SK-N-SH (cell line): ENCODE measurements around the gene TRAF2. TPM values are rescaled to one million over a fixed set of nuclear protein-coding genes. Genes with fewer than 3 reads are reported as not detected.
A peak's percentile ranks its signal among the peaks of the same experiment; 100 is the strongest.
"Not testable (repeated sequence)": the region's sequence is repeated elsewhere in the genome, so short reads cannot be mapped to it uniquely, and the experiment has no call there.

Source experiments
- CTCF ChIA-PET: fragments of 300-600, 350-600 bp; formaldehyde crosslinking; extraction: SDS; loops from one replicate; lab custom pipeline; 2021; lab: Yijun Ruan, JAX
- POLR2A ChIA-PET: fragments of 350-600 bp; sonication (Branson Sonifier 250); formaldehyde crosslinking; extraction: SDS; loops from one replicate; lab custom pipeline; 2020; ENCODE audit warnings: antibody characterized with exemption, inconsistent platforms; lab: Yijun Ruan, JAX
- DNase-seq: peaks from one replicate; pipeline ENCODE4 v3.0.0; 2012
- H2AFZ ChIP-seq: fragments of 200-600 bp; sonication (generic); 2 replicates; pipeline ENCODE4 v1.8.1; 2016; ENCODE audit warnings: antibody characterized with exemption, mild to moderate bottlenecking, low read depth
- H3F3A ChIP-seq: fragments of 200-600 bp; sonication (generic); replicated peaks from 2 replicates; pipeline ENCODE3; 2016; ENCODE audit warnings: antibody characterized with exemption, mild to moderate bottlenecking; ENCODE audit not compliant: insufficient read depth
- H3K27ac ChIP-seq, 2 experiments: fragments of 200-500 bp in 1 of 2; fragments of 200-600 bp in 1 of 2; sonication (Bioruptor generic) in 1 of 2; sonication (generic), shearing (Covaris generic) in 1 of 2; 2 replicates each; pipeline versions ENCODE4 v1.5.1 to v1.6.1; 2014 to 2016; ENCODE audit warnings: low read depth in 2 of 2, inconsistent platforms in 1 of 2, low read length in 1 of 2, mild to moderate bottlenecking in 1 of 2, mixed read lengths in 1 of 2
- H3K27me3 ChIP-seq: fragments of 200-600 bp; sonication (generic), shearing (Covaris generic); 2 replicates; pipeline ENCODE4 v1.6.1; 2016; ENCODE audit warnings: mixed run types; ENCODE audit not compliant: insufficient read depth
- H3K36me3 ChIP-seq, 2 experiments: fragments of 200-500 bp in 1 of 2; fragments of 200-600 bp in 1 of 2; sonication (Bioruptor generic) in 1 of 2; sonication (generic) in 1 of 2; replicated peaks in 1 of 2; 2 replicates each; pipeline versions ENCODE3 to v1.5.1; 2014 to 2016; ENCODE audit warnings: low read length in 1 of 2, mild to moderate bottlenecking in 1 of 2; ENCODE audit not compliant: insufficient read depth in 2 of 2, control insufficient read depth in 1 of 2
- H3K4me1 ChIP-seq, 2 experiments: fragments of 200-500 bp in 1 of 2; fragments of 200-600 bp in 1 of 2; sonication (Bioruptor generic) in 1 of 2; sonication (generic), shearing (Covaris generic) in 1 of 2; 2 replicates each; pipeline versions ENCODE4 v1.5.1 to v1.6.1; 2014 to 2016; ENCODE audit warnings: low read depth in 1 of 2, low read length in 1 of 2, mixed run types in 1 of 2; ENCODE audit not compliant: insufficient read depth in 2 of 2, control insufficient read depth in 1 of 2
- H3K4me2 ChIP-seq: fragments of 200-600 bp; sonication (generic), shearing (Covaris generic); 2 replicates; pipeline ENCODE4 v1.6.1; 2017; ENCODE audit warnings: mixed run types
- H3K4me3 ChIP-seq, 2 experiments: fragments of 200-500 bp in 1 of 2; fragments of 200-600 bp in 1 of 2; sonication (Bioruptor generic) in 1 of 2; sonication (generic), shearing (Covaris generic) in 1 of 2; 2 replicates each; pipeline versions ENCODE4 v1.5.1 to v1.8.1; 2014 to 2016; ENCODE audit warnings: low read depth in 2 of 2, inconsistent platforms in 1 of 2, low read length in 1 of 2, mild to moderate bottlenecking in 1 of 2, mixed read lengths in 1 of 2, moderate library complexity in 1 of 2
- H3K79me2 ChIP-seq: fragments of 200-600 bp; sonication (generic); 2 replicates; pipeline ENCODE4 v1.8.1; 2017; ENCODE audit warnings: mild to moderate bottlenecking; ENCODE audit not compliant: insufficient read depth
- H3K9ac ChIP-seq: fragments of 200-600 bp; sonication (generic); 2 replicates; pipeline ENCODE4 v1.6.1; 2017; ENCODE audit warnings: mixed run types
- H3K9me2 ChIP-seq: fragments of 200-600 bp; sonication (generic); 2 replicates; pipeline ENCODE4 v1.6.1; 2017; ENCODE audit warnings: mixed run types
- H3K9me3 ChIP-seq: fragments of 200-600 bp; sonication (generic); 2 replicates; pipeline ENCODE4 v1.6.1; 2017; ENCODE audit warnings: mixed run types, mild to moderate bottlenecking, moderate library complexity
- H4K20me1 ChIP-seq: fragments of 200-600 bp; sonication (generic); 2 replicates; pipeline ENCODE4 v1.6.1; 2017; ENCODE audit warnings: mild to moderate bottlenecking, mixed run types; ENCODE audit not compliant: insufficient read depth
- CTCF ChIP-seq: fragments of 200-600 bp; sonication (generic); IDR thresholded peaks from 2 replicates; pipeline ENCODE4 v1.6.1; 2017; ENCODE audit warnings: antibody characterized with exemption, mild to moderate bottlenecking, moderate library complexity
- SMC3 ChIP-seq: IDR thresholded peaks from 2 replicates; pipeline ENCODE4 v1.6.1; 2012; ENCODE audit warnings: low read depth, low read length, improper control_type of control experiment
- WGBS: methylation state at CpG from one replicate; pipeline ENCODE4 v1.1.6; 2017; ENCODE audit warnings: low lambda C conversion rate; 5-methylcytosine and 5-hydroxymethylcytosine counted together
- polyA plus RNA-seq, 3 experiments: library from polyadenylated mRNA; depleted of rRNA; stranded (reverse); fragments of >200 nt; gene quantifications; 2 replicates each; pipeline ENCODE4 v1.2.3, GENCODE V29; 2012
- TF ChIP-seq, protein P1 (sequence below): fragments of 150-350 bp; IDR thresholded peaks from 2 replicates; pipeline ENCODE4 v1.6.1; 2017; ENCODE audit warnings: antibody characterized with exemption, low read length, low read depth, borderline replicate concordance

Gene TRAF2
- polyA plus RNA-seq, 1 of the 3 experiments (the other 2 are of a cell fraction) = 15.4 TPM

- TF ChIP-seq SMC3 = no peak
- TF ChIP-seq, protein P1, sequence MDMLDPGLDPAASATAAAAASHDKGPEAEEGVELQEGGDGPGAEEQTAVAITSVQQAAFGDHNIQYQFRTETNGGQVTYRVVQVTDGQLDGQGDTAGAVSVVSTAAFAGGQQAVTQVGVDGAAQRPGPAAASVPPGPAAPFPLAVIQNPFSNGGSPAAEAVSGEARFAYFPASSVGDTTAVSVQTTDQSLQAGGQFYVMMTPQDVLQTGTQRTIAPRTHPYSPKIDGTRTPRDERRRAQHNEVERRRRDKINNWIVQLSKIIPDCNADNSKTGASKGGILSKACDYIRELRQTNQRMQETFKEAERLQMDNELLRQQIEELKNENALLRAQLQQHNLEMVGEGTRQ = no peak
- no peak for TF ChIP-seq CTCF
Observed at GRCh38 chr9:136882109-136882946, 4.0 kb upstream of the TRAF2 start (continued).

DNA sequence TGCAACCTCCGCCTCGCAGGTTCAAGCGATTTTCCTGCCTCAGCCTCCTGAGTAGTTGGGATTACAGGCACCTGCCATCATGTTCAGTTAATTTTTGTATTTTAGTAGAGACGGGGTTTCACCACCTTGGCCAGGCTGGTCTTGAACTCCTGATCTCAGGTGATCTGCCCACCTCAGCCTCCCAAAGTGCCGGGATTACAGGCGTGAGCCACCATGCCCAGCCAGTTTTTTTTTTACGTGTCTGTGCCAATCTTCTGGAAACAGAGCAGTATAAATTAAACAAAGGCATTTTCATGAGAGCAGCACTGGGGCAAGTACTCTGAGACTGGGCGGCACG is 3.4 kb upstream of the TRAF2 start:
- POLR2A ChIA-PET, H3K36me3 ChIP-seq, H3K27ac ChIP-seq, H3K27me3 ChIP-seq, H3K4me3 ChIP-seq, H3K9me3 ChIP-seq, H3F3A ChIP-seq, H3K9me2 ChIP-seq, H3K4me2 ChIP-seq, H3K9ac ChIP-seq, DNase-seq, H4K20me1 ChIP-seq, H3K4me1 ChIP-seq: not testable (repeated sequence)
- 77% methylated on average over 9 of the region's 9 CpGs for WGBS
- Histone ChIP-seq H3K79me2 (peaks cover 13% of the 10 kb centered on the region), H2AFZ (peak overlapping the region; percentile 18; the same call in 1 of the 2 replicates)
- CTCF ChIA-PET = interaction anchor here (0.6 to 1.8 kb wide), 4 partner anchors 10 to 41 kb away, joined by 3 to 5 read pairs (median 4); partner anchors contain the start of gene AJM1

- H3K4me1 ChIP-seq, H4K20me1 ChIP-seq, H3K9me3 ChIP-seq, H3K36me3 ChIP-seq, H3K27ac ChIP-seq, H3K27me3 ChIP-seq, POLR2A ChIA-PET, H3F3A ChIP-seq, H3K4me2 ChIP-seq, H3K9me2 ChIP-seq, H2AFZ ChIP-seq, DNase-seq, H3K9ac ChIP-seq, H3K4me3 ChIP-seq: not testable (repeated sequence)
- CTCF ChIA-PET = interaction anchor here (1.6 to 1.8 kb wide), 2 partner anchors 11 to 40 kb away, joined by 4 to 5 read pairs; no protein-coding TSS in a partner anchor
- peaks cover 20% of the 10 kb centered on the region for H3K79me2 ChIP-seq
- WGBS = 88% methylated on average over 10 of the region's 10 CpGs
Observed at GRCh38 chr9:136883670-136884069, 2.6 kb upstream of the TRAF2 start.
